Cortex of kidney (tissue), 1 donor: ENCODE measurements around the gene NRXN3.
"Not testable (repeated sequence)": the region's sequence is repeated elsewhere in the genome, so short reads cannot be mapped to it uniquely, and the experiment has no call there.

Experiments used
- DNase-seq: peaks from one replicate; lab custom pipeline; 2025; lab: John Stamatoyannopoulos, UW

Gene NRXN3

DNA sequence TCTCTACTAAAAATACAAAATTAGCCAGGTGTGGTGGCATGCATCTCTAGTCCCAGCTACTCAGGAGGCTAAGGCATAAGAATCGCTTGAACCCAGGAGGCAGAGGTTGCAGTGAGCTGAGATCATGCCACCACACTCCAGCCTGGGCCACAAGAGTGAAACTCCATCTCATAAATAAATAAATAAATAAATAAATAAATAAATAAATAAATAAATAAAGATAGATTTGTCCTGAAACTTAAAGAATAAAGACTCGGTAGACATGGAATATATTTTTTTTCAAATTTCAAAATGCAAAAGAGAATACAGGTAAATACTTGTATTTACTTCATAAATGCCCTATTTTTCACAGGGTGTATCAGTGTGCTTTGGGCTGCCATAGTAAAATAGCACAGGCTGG is 317.4 kb downstream of the NRXN3 start:
- DNase-seq = not testable (repeated sequence)

DNA sequence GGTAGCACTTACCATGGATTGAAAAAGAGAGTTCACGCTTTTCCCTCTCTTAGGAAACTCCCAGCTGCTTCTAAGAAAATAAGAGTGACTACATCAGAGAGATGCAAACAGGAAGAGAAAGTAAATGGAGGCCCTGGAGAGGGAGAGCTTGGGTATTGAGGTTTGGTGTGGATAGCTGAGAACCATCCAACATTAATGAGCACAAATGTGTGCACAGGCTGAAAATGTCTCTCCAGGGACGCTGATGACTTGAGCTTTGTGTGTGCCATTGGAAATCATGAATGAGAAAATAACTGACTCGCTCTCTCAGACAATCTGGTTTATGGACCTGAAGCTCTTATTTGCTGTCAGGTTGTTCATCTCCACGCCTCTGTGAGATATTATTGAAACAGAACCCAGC is 318.8 kb downstream of the NRXN3 start:
- no peak for DNase-seq

DNA sequence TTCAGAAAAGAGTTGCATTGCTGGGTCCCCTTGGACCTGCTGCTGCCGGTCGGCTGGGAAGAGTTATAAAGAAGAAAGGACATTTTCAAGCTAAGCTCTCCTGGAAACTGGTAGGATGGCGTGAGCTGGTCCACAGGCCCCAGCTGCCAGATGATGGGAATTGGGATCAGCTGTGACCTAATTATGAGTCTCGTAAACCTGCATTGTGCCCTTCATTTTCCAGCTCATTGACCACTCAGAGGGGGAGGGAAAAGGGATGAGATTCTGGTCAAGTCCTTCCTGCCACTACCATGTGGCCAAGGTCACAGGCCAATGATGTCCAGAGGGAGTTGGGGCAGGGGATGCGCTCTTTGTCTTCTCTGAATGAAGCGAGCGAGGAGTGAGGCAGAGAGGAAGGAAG is 320.9 kb downstream of the NRXN3 start:
- DNase-seq = no peak

- DNase-seq = no peak
Observed at GRCh38 chr14:78498062-78498595, 328.0 kb downstream of the NRXN3 start.

- no peak for DNase-seq
Observed at GRCh38 chr14:78501909-78502308, 331.7 kb downstream of the NRXN3 start.

DNA sequence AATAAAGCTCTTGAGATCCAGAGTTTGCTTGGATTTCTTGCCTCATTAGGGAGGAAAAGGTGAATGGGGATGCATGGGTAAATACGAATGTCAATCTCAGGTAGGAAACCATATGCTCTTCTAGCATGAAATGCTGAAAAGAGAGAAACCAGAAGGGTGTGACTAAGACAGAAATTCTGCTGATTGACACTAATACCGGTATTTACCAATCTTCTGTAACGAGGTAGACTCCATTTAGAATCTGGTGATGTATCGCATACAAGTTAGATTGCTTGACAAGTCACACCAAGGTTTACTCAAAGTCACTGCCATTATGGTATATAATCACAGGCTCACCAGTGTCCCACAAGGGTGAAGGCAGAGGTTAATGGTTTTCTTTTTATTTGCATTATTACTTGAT is 337.9 kb downstream of the NRXN3 start:
- no peak for DNase-seq

DNA sequence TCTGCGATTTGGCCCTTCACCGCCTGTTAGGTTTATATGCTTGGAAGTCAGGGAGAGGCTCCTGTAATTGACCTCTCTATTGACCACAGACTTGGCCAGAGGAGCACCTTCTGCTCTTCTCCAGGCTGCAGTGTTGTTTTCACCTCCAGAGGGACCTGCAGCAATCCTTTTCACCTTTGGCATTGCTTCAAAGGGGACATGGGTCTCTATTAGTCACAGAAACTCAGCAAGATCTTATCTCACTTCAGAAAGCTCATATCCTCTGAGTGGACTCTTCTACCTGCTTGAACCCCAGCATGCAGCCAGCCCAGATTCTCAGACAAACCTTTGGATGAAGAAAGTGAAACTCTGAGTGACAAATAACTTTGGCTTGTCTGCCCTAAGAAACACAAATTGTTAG is 339.3 kb downstream of the NRXN3 start:
- no peak for DNase-seq

DNA sequence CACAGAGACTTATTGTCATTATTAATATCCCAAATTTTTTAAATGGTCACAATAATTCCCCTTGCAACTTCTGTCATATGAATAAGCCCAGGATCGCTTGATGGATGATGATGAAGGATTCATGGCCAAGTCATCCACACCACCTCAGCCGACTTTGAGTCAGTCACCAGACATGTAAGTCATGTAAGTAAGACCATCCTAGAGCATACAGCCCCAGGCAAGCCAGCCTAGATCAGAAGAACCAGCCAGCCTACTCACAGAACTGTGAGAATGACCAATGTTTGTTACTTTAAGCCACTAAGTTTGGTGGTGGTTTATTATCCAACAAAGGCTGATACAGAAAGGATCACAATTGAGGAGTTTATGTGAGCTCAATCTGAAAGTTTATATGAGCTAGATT is 341.8 kb downstream of the NRXN3 start:
- DNase-seq = no peak

DNA sequence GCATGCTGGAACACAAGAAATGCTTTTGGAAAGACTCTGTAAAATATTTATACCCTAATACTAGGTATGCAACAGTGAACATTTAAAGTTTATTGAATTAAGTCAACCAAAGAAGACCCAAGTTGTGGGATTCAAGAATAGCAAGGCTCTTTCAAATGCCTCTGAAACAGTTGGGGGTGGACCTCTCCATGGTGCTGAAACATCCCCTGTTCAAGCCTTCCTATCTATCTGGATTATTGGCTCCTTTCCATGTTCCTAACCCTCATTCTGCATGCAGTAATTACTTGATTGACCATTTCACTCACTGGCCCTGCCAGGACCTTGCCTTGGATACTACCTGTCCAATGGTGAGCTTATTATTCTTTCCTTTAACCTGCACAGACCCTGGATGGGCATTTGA is 349.7 kb downstream of the NRXN3 start:
- DNase-seq = no peak

GRCh38 chr14:78524196-78524595 is 354.0 kb downstream of the NRXN3 start:
- DNase-seq = no peak

DNA sequence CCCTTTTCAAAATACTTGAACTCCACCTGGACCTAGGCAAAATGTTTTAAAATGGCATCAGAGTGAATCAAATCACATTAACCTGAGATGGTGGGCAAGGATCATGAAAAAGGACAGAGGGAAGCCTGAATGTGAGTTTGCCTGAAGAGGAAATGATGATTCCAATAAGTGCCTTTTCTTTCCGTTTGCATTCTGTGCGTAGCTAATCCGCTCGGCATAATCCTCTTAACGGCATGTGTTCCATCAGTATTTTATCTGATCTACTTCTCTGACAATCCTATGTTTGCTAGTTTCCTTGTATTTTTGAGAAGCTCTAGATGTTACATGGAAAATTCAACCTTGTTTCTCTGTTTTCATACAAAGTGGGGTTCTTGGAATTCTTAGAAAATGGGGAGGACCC is 354.6 kb downstream of the NRXN3 start:
- DNase-seq = no peak

- DNase-seq = no peak
Observed at GRCh38 chr14:78530078-78530477, 359.9 kb downstream of the NRXN3 start.

DNA sequence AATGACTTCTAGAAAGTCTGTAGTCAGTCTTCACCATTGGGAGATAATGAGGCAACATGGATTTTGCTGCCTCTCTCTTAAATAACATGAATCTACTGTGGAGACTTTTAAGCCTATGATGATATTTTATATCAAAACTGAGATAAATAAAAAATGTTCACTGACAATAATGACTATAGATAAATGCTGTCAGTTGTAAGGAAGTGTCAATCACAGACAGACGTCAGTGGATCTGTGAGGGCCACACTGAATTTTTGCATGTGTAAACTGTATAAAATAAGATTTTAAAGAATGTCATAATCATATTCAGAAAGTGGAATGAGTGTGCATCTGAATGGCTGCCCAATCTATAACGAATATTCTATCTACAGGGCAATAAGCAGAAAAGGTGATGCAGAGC is 364.0 kb downstream of the NRXN3 start:
- no peak for DNase-seq

GRCh38 chr14:78535041-78535440 is 364.9 kb downstream of the NRXN3 start:
- DNase-seq = no peak

DNA sequence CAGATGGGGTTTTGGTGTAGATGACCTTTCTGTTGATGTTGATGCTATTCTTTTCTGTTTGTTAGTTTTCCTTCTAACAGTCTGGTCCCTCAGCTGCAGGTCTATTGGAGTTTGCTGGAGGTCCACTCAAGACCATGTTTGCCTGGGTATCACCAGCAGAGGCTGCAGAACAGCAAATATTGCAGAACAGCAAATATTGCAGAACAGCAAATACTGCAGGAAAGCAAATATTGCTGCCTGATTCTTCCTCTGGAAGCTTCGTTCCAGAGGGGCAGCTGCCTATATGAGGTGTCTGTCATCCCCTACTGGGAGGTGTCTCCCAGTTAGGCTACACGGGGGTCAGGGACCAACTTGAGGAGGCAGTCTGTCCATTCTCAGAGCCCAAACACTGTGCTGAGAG is 371.6 kb downstream of the NRXN3 start:
- DNase-seq = not testable (repeated sequence)

- DNase-seq = no peak
Observed at GRCh38 chr14:78543433-78543832, 373.3 kb downstream of the NRXN3 start.

DNA sequence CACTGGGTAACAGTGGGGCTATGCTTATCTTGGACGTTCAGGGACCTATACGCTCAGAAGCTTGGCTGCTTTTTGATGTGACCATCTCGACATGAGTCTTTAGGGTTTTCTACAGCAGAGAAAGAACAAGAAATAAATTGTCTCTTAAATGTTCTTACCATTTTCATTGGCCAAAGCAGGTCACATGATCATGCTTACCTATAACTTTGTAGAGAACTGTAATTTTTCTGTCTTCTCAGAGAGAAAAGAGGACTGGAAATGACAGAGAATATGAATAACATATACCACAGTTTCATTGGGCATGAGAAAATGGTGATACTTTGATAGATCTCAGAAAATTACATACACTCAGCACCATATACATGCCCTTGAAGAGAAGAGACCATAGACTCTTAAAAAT is 390.9 kb downstream of the NRXN3 start:
- no peak for DNase-seq

- no peak for DNase-seq
Observed at GRCh38 chr14:78566026-78566858, 396.1 kb downstream of the NRXN3 start.

GRCh38 chr14:78566859-78567172 is 396.6 kb downstream of the NRXN3 start:
- DNase-seq = no peak

GRCh38 chr14:78567343-78567742 is 397.2 kb downstream of the NRXN3 start:
- no peak for DNase-seq

GRCh38 chr14:78573736-78574135 is 403.6 kb downstream of the NRXN3 start:
- DNase-seq = not testable (repeated sequence)

GRCh38 chr14:78576437-78577166 is 406.4 kb downstream of the NRXN3 start:
- no peak for DNase-seq

DNA sequence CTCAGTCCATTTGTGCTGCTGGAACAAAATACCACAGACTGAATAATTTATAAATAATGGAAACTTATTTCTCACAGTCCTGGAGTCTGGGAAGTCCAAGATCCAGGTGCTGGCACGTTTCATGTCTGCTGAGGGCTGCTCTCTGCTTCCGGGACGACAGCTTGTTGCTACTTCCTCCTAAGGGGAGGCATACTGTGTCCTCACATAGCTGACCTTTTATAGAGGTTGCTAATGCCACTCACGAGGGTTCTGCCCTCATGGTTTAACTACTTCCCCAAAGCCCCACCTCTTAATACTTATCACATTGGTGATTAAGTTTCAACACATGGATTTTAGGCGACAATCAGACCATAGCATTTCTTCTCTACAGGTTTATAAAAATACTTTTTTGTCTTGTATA is 411.1 kb downstream of the NRXN3 start:
- no peak for DNase-seq
